Measurements from ENCODE around the gene INSYN2B. TPM values are rescaled to one million over a fixed set of nuclear protein-coding genes. Genes with fewer than 3 reads are reported as not detected.
A peak's percentile ranks its signal among the peaks of the same experiment; 100 is the strongest.

INSYN2B gene
- 5.6 and 10.8 TPM in 2 replicates for total RNA-seq (2021)
- percentile 68 among the genes with signal in this experiment for Bru-seq, nascent RNA
- percentile 59 among the genes with signal in this experiment for BruChase-seq, experiment 1, labeled RNA remaining after a 2-hour chase
- BruChase-seq, experiment 2, labeled RNA remaining after a 6-hour chase = percentile 56 among the genes with signal in this experiment
- long read RNA-seq, partial matches to known transcripts = 0 of 2 reads
- long read RNA-seq, other reads (novel, unspliced or antisense) = 0 of 2 reads

- ChIA-PET CTCF (interaction anchor here (0.6 to 1.9 kb wide), 16 partner anchors 9 to 401 kb away, joined by 3 to 18 read pairs (median 3); no protein-coding TSS in a partner anchor), POLR2A (ENCODE audit: low non-redundant PET) (interaction anchor here (0.6 kb wide), 3 partner anchors 194 to 1093 kb away, joined by 3 to 6 read pairs (median 3); no protein-coding TSS in a partner anchor)
- BruUV-seq (replicated peaks) = no TSS peak
- H3K36me3 ChIP-seq (ENCODE audit: insufficient read depth, low read length, poor library complexity, severe bottlenecking) = no peaks in the 10 kb centered on the region
- peaks cover 15% of the 10 kb centered on the region for H3K4me1 ChIP-seq (ENCODE audit: insufficient read depth, low read length, poor library complexity, severe bottlenecking)
- no peaks in the 10 kb centered on the region for H3K27me3 ChIP-seq (replicated peaks; ENCODE audit: insufficient read depth, low read depth, low read length, poor library complexity)
- peak within 1 kb of the TSS; percentile 66 for H3K27ac ChIP-seq (ENCODE audit: low read depth, low read length, poor library complexity, severe bottlenecking)
- H3K9me3 ChIP-seq (ENCODE audit: low read depth, low read length, poor library complexity, severe bottlenecking) = no peaks in the 10 kb centered on the region
- TF ChIP-seq EZH2 (IDR thresholded peaks at IDR 0.05; ENCODE audit: borderline replicate concordance, low read depth, low read length, poor library complexity, severe bottlenecking) (no peak), CTCF (conservative IDR thresholded peaks at IDR 0.05; ENCODE audit: low read depth, low read length) (peak; percentile 78)
- intact Hi-C loops (cut with micrococcal nuclease; ENCODE audit: unreplicated experiment) = loop anchor here (1.0 to 5.0 kb wide), 2 partner anchors 178 to 278 kb away; no protein-coding TSS in a partner anchor
- H3K4me3 ChIP-seq (ENCODE audit: low read depth, low read length, poor library complexity, severe bottlenecking) = peak within 1 kb of the TSS; percentile 57
- DNase-seq (ENCODE audit: low spot score) = peak; percentile 91
These were observed at the start of gene INSYN2B for GRCh38 chr5:169980418-169981053. Gene INSYN2B, minus strand, starts transcription at chr5:169980495. Its CDS starts 96,597 bp downstream, at chr5:169883898.

- no TSS peak for BruUV-seq (replicated peaks)
- intact Hi-C loops (cut with micrococcal nuclease; ENCODE audit: unreplicated experiment) = no loop called here
- Histone ChIP-seq H3K27ac (ENCODE audit: low read depth, low read length, poor library complexity, severe bottlenecking) (peak overlapping the region; percentile 90), H3K4me3 (ENCODE audit: low read depth, low read length, poor library complexity, severe bottlenecking) (no peak overlapping the region), H3K36me3 (ENCODE audit: insufficient read depth, low read length, poor library complexity, severe bottlenecking) (no peaks in the 10 kb centered on the region), H3K27me3 (replicated peaks; ENCODE audit: insufficient read depth, low read depth, low read length, poor library complexity) (no peaks in the 10 kb centered on the region), H3K9me3 (ENCODE audit: low read depth, low read length, poor library complexity, severe bottlenecking) (no peaks in the 10 kb centered on the region), H3K4me1 (ENCODE audit: insufficient read depth, low read length, poor library complexity, severe bottlenecking) (peaks cover 21% of the 10 kb centered on the region)
- ChIA-PET CTCF (no interaction called here), POLR2A (ENCODE audit: low non-redundant PET) (no interaction called here)
- TF ChIP-seq CTCF (conservative IDR thresholded peaks at IDR 0.05; ENCODE audit: low read depth, low read length) (no peak), EZH2 (IDR thresholded peaks at IDR 0.05; ENCODE audit: borderline replicate concordance, low read depth, low read length, poor library complexity, severe bottlenecking) (no peak)
- DNase-seq (ENCODE audit: low spot score) = no peak
These were observed 47.8 kb upstream of the INSYN2B start for GRCh38 chr5:170028124-170028523.

- no peaks in the 10 kb centered on the region for H3K36me3 ChIP-seq (ENCODE audit: insufficient read depth, low read length, poor library complexity, severe bottlenecking)
- TF ChIP-seq EZH2 (IDR thresholded peaks at IDR 0.05; ENCODE audit: borderline replicate concordance, low read depth, low read length, poor library complexity, severe bottlenecking) (no peak), CTCF (conservative IDR thresholded peaks at IDR 0.05; ENCODE audit: low read depth, low read length) (no peak)
- no peaks in the 10 kb centered on the region for H3K27me3 ChIP-seq (replicated peaks; ENCODE audit: insufficient read depth, low read depth, low read length, poor library complexity)
- intact Hi-C loops (cut with micrococcal nuclease; ENCODE audit: unreplicated experiment) = loop anchor here (1.0 to 2.0 kb wide), 2 partner anchors 193 to 324 kb away; no protein-coding TSS in a partner anchor
- H3K27ac ChIP-seq (ENCODE audit: low read depth, low read length, poor library complexity, severe bottlenecking) = peak overlapping the region; percentile 90
- H3K9me3 ChIP-seq (ENCODE audit: low read depth, low read length, poor library complexity, severe bottlenecking) = no peaks in the 10 kb centered on the region
- BruUV-seq (replicated peaks) = no TSS peak
- peaks cover 21% of the 10 kb centered on the region for H3K4me1 ChIP-seq (ENCODE audit: insufficient read depth, low read length, poor library complexity, severe bottlenecking)
- CTCF ChIA-PET = interaction anchor here (0.6 to 0.9 kb wide), 2 partner anchors 46 to 196 kb away, joined by 3 to 4 read pairs; partner anchors contain the start of gene INSYN2B
- POLR2A ChIA-PET (ENCODE audit: low non-redundant PET) = no interaction called here
- DNase-seq (ENCODE audit: low spot score) = peak; percentile 93
- no peak overlapping the region for H3K4me3 ChIP-seq (ENCODE audit: low read depth, low read length, poor library complexity, severe bottlenecking)
These were observed 45.6 kb upstream of the INSYN2B start for GRCh38 chr5:170025853-170026252.

Measured in A673 (cell line).